Stomach (tissue), 9 donors: Measurements from ENCODE around the gene GLP2R. TPM values are rescaled to one million over a fixed set of nuclear protein-coding genes. Genes with fewer than 3 reads are reported as not detected.

ENCODE experiments used
- DNase-seq, 2 donors: peaks; one replicate each; pipeline versions ENCODE4 v3.0.0 to v3.0.0-alpha.2; 2013 to 2019
- H3K27ac ChIP-seq, 5 donors: fragments of 200-600 bp in 4 of 5; sonication (generic) in 4 of 5; one replicate each; pipeline ENCODE4 v1.5.1; 2013 to 2019; ENCODE audit warnings: mild to moderate bottlenecking in 1 of 5, moderate library complexity in 1 of 5
- H3K27me3 ChIP-seq, 3 donors: fragments of 200-600 bp; sonication (generic); one replicate each; pipeline ENCODE4 v1.5.1; 2017 to 2019; ENCODE audit warnings: mixed run types in 1 of 3
- H3K36me3 ChIP-seq, 4 donors: fragments of 200-600 bp; sonication (generic); 1 replicate in 3 of 4; 2 replicates in 1 of 4; pipeline ENCODE4 v1.5.1; 2016 to 2019
- H3K4me1 ChIP-seq, 4 donors: fragments of 200-600 bp; sonication (generic); one replicate each; pipeline ENCODE4 v1.5.1; 2016 to 2019
- H3K4me3 ChIP-seq, 4 donors: fragments of 200-600 bp; sonication (generic) in 3 of 4; one replicate each; pipeline ENCODE4 v1.5.1; 2016 to 2019; ENCODE audit warnings: mild to moderate bottlenecking in 1 of 4
- H3K9me3 ChIP-seq, 4 donors: fragments of 200-600 bp; sonication (generic); one replicate each; pipeline ENCODE4 v1.5.1; 2016 to 2019
- EP300 ChIP-seq: sonication (generic); formaldehyde crosslinking; IDR thresholded peaks from one replicate; pipeline ENCODE4 v1.6.1; 2017; ENCODE audit warnings: antibody characterized with exemption
- POLR2A ChIP-seq, 4 donors: fragments of 450-650 bp; IDR thresholded peaks; one replicate each; pipeline ENCODE4 v1.6.1; 2016; ENCODE audit warnings: antibody characterized with exemption in 4 of 4, control low read depth in 2 of 4, mild to moderate bottlenecking in 1 of 4, moderate library complexity in 1 of 4
- POLR2AphosphoS5 ChIP-seq, 3 donors: sonication (generic); formaldehyde crosslinking; IDR thresholded peaks; one replicate each; pipeline ENCODE4 v1.6.1; 2016; ENCODE audit warnings: antibody characterized with exemption in 3 of 3
- WGBS, 5 donors: extraction: QIAGEN DNeasy Blood & Tissue Kit in 3 of 5; methylation state at CpG; one replicate each; pipeline versions ENCODE4 v1.1.5 to v1.1.7; 2013 to 2018; 5-methylcytosine and 5-hydroxymethylcytosine counted together
- intact Hi-C: fragments of 100-400 bp; cut with DNase I; formaldehyde crosslinking; loops from one replicate; pipeline ENCODE4 v1.15.1; 2023; ENCODE audit warnings: low total_unique reads
- polyA plus RNA-seq, 3 donors: library from polyadenylated mRNA; stranded (reverse); fragments of 200-250 nt; gene quantifications; one replicate each; pipeline ENCODE4 v1.2.3, GENCODE V29; 2013
- total RNA-seq, 5 donors: library from RNA; depleted of rRNA; stranded (reverse); fragments of >200 nt; gene quantifications; one replicate each; pipeline versions ENCODE4 v1.1.0 to v1.2.3, GENCODE V29; 2014 to 2016
- TF ChIP-seq, protein P1 (sequence below), 7 experiments: fragments of 450-650 bp in 4 of 7; fragments of 200-600 bp in 3 of 7; sonication (generic) in 3 of 7; IDR thresholded peaks; one replicate each; pipeline ENCODE4 v1.5.1; 2016 to 2019; ENCODE audit warnings: antibody characterized with exemption in 7 of 7, control low read depth in 2 of 7, mild to moderate bottlenecking in 1 of 7
- donor health status: healthy with polysubstance abuse.
- donor health status: Bipolar disorder and iron deficiency.
- donor health status: healthy.

GLP2R gene
- total and polyA plus RNA-seq, 8 donors, result 0.40 to 15.4 (median 5.8) TPM

DNA sequence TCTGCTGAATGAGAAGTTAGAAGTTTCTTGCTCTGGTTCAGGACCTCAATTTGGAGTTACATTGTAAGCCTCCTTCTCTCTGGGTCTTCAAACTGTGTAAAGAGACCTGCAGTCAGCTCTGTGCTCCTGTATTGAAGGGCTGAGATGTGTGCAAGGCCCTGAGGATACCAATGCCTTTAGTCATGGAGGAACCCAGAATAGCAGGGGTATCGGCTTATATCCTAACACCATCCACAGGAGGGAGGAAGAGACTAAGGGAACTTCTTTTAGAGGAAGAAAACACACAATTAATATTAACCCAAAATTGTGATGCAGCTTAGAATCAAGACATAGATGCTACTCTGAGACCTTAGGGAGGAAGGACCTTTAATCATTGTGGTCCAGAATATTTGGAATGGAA, 36.5 kb downstream of the GLP2R start:
- no peak overlapping the region for H3K4me3 ChIP-seq
- DNase-seq, result no peak
- peaks cover 0 to 5% (median 0%) of the 10 kb centered on the region in 4 donors for H3K36me3 ChIP-seq
- intact Hi-C loops, result no loop called here
- H3K9me3 ChIP-seq, result peaks cover 0 to 25% (median 12%) of the 10 kb centered on the region in 4 donors
- H3K27ac ChIP-seq, result no peak overlapping the region
- 89 to 100% (median 91%) methylated on average over 1 of the region's 1 CpG for WGBS, 5 donors
- no peaks in the 10 kb centered on the region for H3K27me3 ChIP-seq
- no peaks in the 10 kb centered on the region for H3K4me1 ChIP-seq
- TF ChIP-seq EP300, result no peak
- no peak for TF ChIP-seq POLR2A (IDR thresholded peaks at IDR 0.05)
- TF ChIP-seq, protein P1, sequence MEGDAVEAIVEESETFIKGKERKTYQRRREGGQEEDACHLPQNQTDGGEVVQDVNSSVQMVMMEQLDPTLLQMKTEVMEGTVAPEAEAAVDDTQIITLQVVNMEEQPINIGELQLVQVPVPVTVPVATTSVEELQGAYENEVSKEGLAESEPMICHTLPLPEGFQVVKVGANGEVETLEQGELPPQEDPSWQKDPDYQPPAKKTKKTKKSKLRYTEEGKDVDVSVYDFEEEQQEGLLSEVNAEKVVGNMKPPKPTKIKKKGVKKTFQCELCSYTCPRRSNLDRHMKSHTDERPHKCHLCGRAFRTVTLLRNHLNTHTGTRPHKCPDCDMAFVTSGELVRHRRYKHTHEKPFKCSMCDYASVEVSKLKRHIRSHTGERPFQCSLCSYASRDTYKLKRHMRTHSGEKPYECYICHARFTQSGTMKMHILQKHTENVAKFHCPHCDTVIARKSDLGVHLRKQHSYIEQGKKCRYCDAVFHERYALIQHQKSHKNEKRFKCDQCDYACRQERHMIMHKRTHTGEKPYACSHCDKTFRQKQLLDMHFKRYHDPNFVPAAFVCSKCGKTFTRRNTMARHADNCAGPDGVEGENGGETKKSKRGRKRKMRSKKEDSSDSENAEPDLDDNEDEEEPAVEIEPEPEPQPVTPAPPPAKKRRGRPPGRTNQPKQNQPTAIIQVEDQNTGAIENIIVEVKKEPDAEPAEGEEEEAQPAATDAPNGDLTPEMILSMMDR (IDR thresholded peaks at IDR 0.05), result no peak
- no peak for TF ChIP-seq POLR2AphosphoS5 (IDR thresholded peaks at IDR 0.05)

DNA sequence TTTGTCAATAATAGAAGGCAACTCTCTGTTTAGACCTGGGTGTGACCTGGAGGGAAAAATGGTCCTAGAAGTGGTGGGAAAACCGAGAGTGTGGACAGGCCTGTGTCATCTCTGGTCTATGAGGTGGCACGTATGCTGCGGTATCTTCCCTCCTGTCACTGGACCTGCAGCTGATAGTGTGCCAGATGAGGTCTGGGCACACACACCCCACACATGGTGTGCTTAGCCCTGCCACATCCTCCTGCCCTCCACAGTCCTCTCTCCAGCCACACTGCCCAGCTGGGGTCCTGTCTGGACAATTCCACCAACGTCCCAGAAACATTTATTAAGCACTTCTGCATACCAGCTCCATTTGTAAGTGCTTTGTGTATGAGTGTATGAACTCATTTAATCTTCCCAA, 37.2 kb downstream of the GLP2R start:
- TF ChIP-seq, protein P1 (IDR thresholded peaks at IDR 0.05), result no peak
- no peak for TF ChIP-seq EP300
- TF ChIP-seq POLR2AphosphoS5 (IDR thresholded peaks at IDR 0.05), result no peak
- TF ChIP-seq POLR2A (IDR thresholded peaks at IDR 0.05), result no peak
- intact Hi-C loops, result no loop called here
- DNase-seq, result no peak
- Histone ChIP-seq H3K4me3 (no peak overlapping the region), H3K4me1 (no peaks in the 10 kb centered on the region), H3K9me3 (peaks cover 0 to 18% (median 8%) of the 10 kb centered on the region in 4 donors), H3K27me3 (no peaks in the 10 kb centered on the region), H3K27ac (no peak overlapping the region), H3K36me3 (peaks cover 0 to 5% (median 0%) of the 10 kb centered on the region in 4 donors)
- WGBS, 5 donors, result 52 to 72% (median 65%) methylated on average over 4 of the region's 4 CpGs

DNA sequence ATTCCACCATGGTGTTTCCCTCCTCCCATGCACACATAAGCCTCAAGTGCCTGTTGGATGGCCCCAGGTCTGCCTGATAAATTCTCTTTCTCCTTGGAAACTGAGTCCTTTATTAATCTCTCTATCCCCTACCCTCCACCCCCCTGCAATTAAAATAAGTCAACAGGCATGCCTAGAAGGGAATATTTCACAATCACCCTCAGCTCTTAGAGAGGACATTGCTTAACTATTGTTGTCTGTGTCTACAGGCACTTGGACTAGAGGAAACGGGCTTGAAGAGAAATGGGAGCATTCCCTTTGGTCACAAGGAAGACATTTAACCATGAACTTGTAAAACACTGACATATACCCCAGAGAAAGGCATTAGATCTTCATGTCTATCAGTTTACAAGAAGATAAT, 39.9 kb downstream of the GLP2R start:
- Histone ChIP-seq H3K4me3 (no peak overlapping the region), H3K27ac (no peak overlapping the region), H3K4me1 (no peaks in the 10 kb centered on the region), H3K27me3 (no peaks in the 10 kb centered on the region), H3K36me3 (peaks cover 0 to 5% (median 0%) of the 10 kb centered on the region in 4 donors), H3K9me3 (peaks cover 0 to 5% (median 2%) of the 10 kb centered on the region in 4 donors)
- TF ChIP-seq, protein P1 (IDR thresholded peaks at IDR 0.05), result no peak
- no peak for TF ChIP-seq POLR2A (IDR thresholded peaks at IDR 0.05)
- no peak for TF ChIP-seq EP300
- no peak for TF ChIP-seq POLR2AphosphoS5 (IDR thresholded peaks at IDR 0.05)
- intact Hi-C loops, result no loop called here
- no peak for DNase-seq
- 24 to 56% (median 33%) methylated on average over 1 of the region's 1 CpG for WGBS, 5 donors

DNA sequence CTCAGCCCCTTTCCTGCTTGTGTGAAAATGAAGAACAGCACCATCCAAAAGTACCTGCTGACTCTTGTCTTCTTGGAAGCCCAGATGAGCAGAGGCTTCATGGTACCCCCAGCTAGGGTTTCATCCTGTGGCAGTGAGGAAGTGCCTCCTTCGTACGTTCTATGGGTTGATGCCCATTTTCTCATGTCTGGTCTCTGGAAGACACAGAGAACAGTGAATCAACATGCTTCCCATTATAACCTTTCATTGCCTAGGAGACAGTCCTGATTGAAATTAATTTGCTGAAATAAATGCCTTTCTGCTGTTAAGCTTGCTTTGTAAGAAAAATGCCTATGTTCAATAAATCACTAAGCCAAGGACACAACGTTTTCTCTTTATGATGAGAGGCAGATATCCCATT, 42.8 kb downstream of the GLP2R start:
- Histone ChIP-seq H3K36me3 (no peaks in the 10 kb centered on the region), H3K27me3 (peaks cover 0 to 3% (median 0%) of the 10 kb centered on the region in 3 donors), H3K4me1 (no peaks in the 10 kb centered on the region), H3K27ac (no peak overlapping the region), H3K4me3 (no peak overlapping the region), H3K9me3 (no peaks in the 10 kb centered on the region)
- TF ChIP-seq, protein P1 (IDR thresholded peaks at IDR 0.05), result no peak
- no peak for TF ChIP-seq POLR2A (IDR thresholded peaks at IDR 0.05)
- no peak for TF ChIP-seq EP300
- 70 to 83% (median 81%) methylated on average over 3 of the region's 3 CpGs for WGBS, 5 donors
- intact Hi-C loops, result no loop called here
- peak in 1 of 2 donors; percentile 6 for DNase-seq
